ENCODE measurements around the gene ZHX3.

ZHX3 gene

GRCh38 chr20:41183391-41183790 is 134.1 kb downstream of the ZHX3 start:
- TF ChIP-seq CTCF (IDR thresholded peaks at IDR 0.05) = no peak

GRCh38 chr20:41182296-41183212 is 135.0 kb downstream of the ZHX3 start:
- no peak for TF ChIP-seq CTCF (IDR thresholded peaks at IDR 0.05)

- TF ChIP-seq CTCF (IDR thresholded peaks at IDR 0.05) = no peak
Observed at GRCh38 chr20:41181567-41181966, 136.0 kb downstream of the ZHX3 start.

GRCh38 chr20:41180599-41181333 is 136.8 kb downstream of the ZHX3 start:
- no peak for TF ChIP-seq CTCF (IDR thresholded peaks at IDR 0.05)

- TF ChIP-seq CTCF (IDR thresholded peaks at IDR 0.05) = no peak
Observed at GRCh38 chr20:41179961-41180360, 137.6 kb downstream of the ZHX3 start.

- no peak for TF ChIP-seq CTCF (IDR thresholded peaks at IDR 0.05)
Observed at GRCh38 chr20:41178904-41179432, 138.6 kb downstream of the ZHX3 start.

- no peak for TF ChIP-seq CTCF (IDR thresholded peaks at IDR 0.05)
Observed at GRCh38 chr20:41178495-41178894, 139.0 kb downstream of the ZHX3 start.
